PC-3 (cell line): ENCODE measurements around the gene FAM114A1. TPM values are rescaled to one million over a fixed set of nuclear protein-coding genes. Genes with fewer than 3 reads are reported as not detected.

ENCODE experiments used
- ATAC-seq: fragments of 200-7000 bp; cut with Tn5 transposase; 2 replicates; pipeline ENCODE4 v1.9.1; 2020; ENCODE audit warnings: mild to moderate bottlenecking, moderate library complexity
- BruUV-seq: library from RNA; stranded (reverse); fragments of 400-500 nt; replicated peaks from 2 replicates; lab custom pipeline; 2021; lab: Mats Ljungman, UMichigan
- CTCF ChIA-PET: fragments of 300-600 bp; sonication (Branson Sonifier 250); formaldehyde crosslinking; loops from one replicate; lab custom pipeline; 2022; ENCODE audit warnings: antibody characterized with exemption; lab: Charles Lee
- POLR2A ChIA-PET: fragments of 300-600 bp; sonication (Branson Sonifier 250); formaldehyde crosslinking; loops from one replicate; lab custom pipeline; 2022; ENCODE audit warnings: antibody characterized with exemption; ENCODE audit not compliant: unreplicated experiment; lab: Charles Lee
- DNase-seq: peaks from one replicate; pipeline ENCODE4 v3.0.0-alpha.2; 2015
- H2AFZ ChIP-seq: fragments of 300-600 bp; sonication (generic); 2 replicates; pipeline ENCODE4 v1.6.0; 2016; ENCODE audit warnings: antibody characterized with exemption, low read length
- H3F3A ChIP-seq: fragments of 300-600 bp; sonication (generic); one replicate; pipeline ENCODE4 v1.6.0; 2017; ENCODE audit warnings: antibody characterized with exemption, low read length, control low read depth, mild to moderate bottlenecking; ENCODE audit not compliant: unreplicated experiment
- H3K27ac ChIP-seq: fragments of 300-600 bp; sonication (generic); 2 replicates; pipeline ENCODE4 v1.5.1; 2016; ENCODE audit warnings: mild to moderate bottlenecking, low read length
- H3K27me3 ChIP-seq: fragments of 300-600 bp; sonication (generic); 2 replicates; pipeline ENCODE4 v1.6.1; 2016; ENCODE audit warnings: low read length, mixed read lengths
- H3K36me3 ChIP-seq: fragments of 300-600 bp; sonication (generic); 2 replicates; pipeline ENCODE4 v1.6.1; 2016; ENCODE audit warnings: low read depth, mixed run types, low read length, mixed read lengths
- H3K4me1 ChIP-seq: fragments of 300-600 bp; sonication (generic); 2 replicates; pipeline ENCODE4 v1.5.1; 2016; ENCODE audit warnings: low read length; ENCODE audit not compliant: insufficient read depth
- H3K4me2 ChIP-seq: fragments of 300-600 bp; sonication (generic); 2 replicates; pipeline ENCODE4 v1.6.0; 2016; ENCODE audit warnings: low read length
- H3K4me3 ChIP-seq: fragments of 300-600 bp; sonication (generic); 2 replicates; pipeline ENCODE4 v1.5.1; 2016; ENCODE audit warnings: mild to moderate bottlenecking, low read length, mixed read lengths
- H3K79me2 ChIP-seq: fragments of 300-600 bp; sonication (generic); 2 replicates; pipeline ENCODE4 v1.6.1; 2017; ENCODE audit warnings: low read length, mixed read lengths
- H3K9ac ChIP-seq: fragments of 300-600 bp; sonication (generic); 2 replicates; pipeline ENCODE4 v1.6.0; 2016; ENCODE audit warnings: mild to moderate bottlenecking, low read length
- H3K9me2 ChIP-seq: fragments of 300-600 bp; sonication (generic); replicated peaks from 2 replicates; pipeline ENCODE4 v1.6.1; 2016; ENCODE audit warnings: mixed run types, low read length, mixed read lengths
- H3K9me3 ChIP-seq: fragments of 300-600 bp; sonication (generic); 2 replicates; pipeline ENCODE4 v1.6.1; 2016; ENCODE audit warnings: low read length, mixed read lengths
- H4K20me1 ChIP-seq: fragments of 300-600 bp; sonication (generic); 2 replicates; pipeline ENCODE4 v1.6.1; 2016; ENCODE audit warnings: low read length, mixed read lengths
- CTCF ChIP-seq: fragments of 300-600 bp; sonication (generic); conservative IDR thresholded peaks from 2 replicates; pipeline ENCODE4 v1.5.1; 2017; ENCODE audit warnings: antibody characterized with exemption, low read depth, mild to moderate bottlenecking, low read length
- EZH2 ChIP-seq: fragments of 300-600 bp; sonication (generic); IDR thresholded peaks from one replicate; pipeline ENCODE4 v1.6.1; 2017; ENCODE audit warnings: antibody characterized with exemption, mild to moderate bottlenecking, low read length; ENCODE audit not compliant: unreplicated experiment
- EZH2phosphoT487 ChIP-seq: fragments of 300-600 bp; sonication (generic); IDR thresholded peaks from 2 replicates; pipeline ENCODE4 v1.6.1; 2018; ENCODE audit warnings: mild to moderate bottlenecking, antibody characterized with exemption, low read length, borderline replicate concordance
- intact Hi-C: fragments of 100-400 bp; cut with micrococcal nuclease; formaldehyde crosslinking; loops from 2 replicates; pipeline ENCODE4 v1.9.0; 2023
- total RNA-seq: library from RNA; depleted of rRNA; stranded (reverse); fragments of >200 nt; gene quantifications from 2 replicates; pipeline ENCODE4 v1.2.3, GENCODE V29; 2014

FAM114A1 gene
- total RNA-seq, 1 experiment from 2014 or later: 25.0 TPM

GRCh38 chr4:38928568-38928967, 61.0 kb downstream of the FAM114A1 start:
- BruUV-seq: no TSS peak
- ChIA-PET CTCF (no interaction called here), POLR2A (no interaction called here)
- intact Hi-C loops: no loop called here
- TF ChIP-seq EZH2phosphoT487 (no peak), CTCF (no peak), EZH2 (no peak)
- no peak overlapping the region for H3K9ac ChIP-seq
- H3K27ac ChIP-seq: no peak overlapping the region
- H3K9me2 ChIP-seq: no peaks in the 10 kb centered on the region
- H4K20me1 ChIP-seq: no peaks in the 10 kb centered on the region
- H3K36me3 ChIP-seq: no peaks in the 10 kb centered on the region
- H3K4me1 ChIP-seq: no peaks in the 10 kb centered on the region
- no peaks in the 10 kb centered on the region for H3K9me3 ChIP-seq
- H3K4me2 ChIP-seq: no peak overlapping the region
- no peak overlapping the region for H3K4me3 ChIP-seq
- no peaks in the 10 kb centered on the region for H3K79me2 ChIP-seq
- no peaks in the 10 kb centered on the region for H3K27me3 ChIP-seq
- DNase-seq: no peak
- no peaks in the 10 kb centered on the region for H3F3A ChIP-seq
- no peak overlapping the region for H2AFZ ChIP-seq
- no peak for ATAC-seq

GRCh38 chr4:38928974-38929373, 61.4 kb downstream of the FAM114A1 start:
- DNase-seq (no peak), ATAC-seq (no peak)
- Histone ChIP-seq H3K27me3 (no peaks in the 10 kb centered on the region), H3K4me3 (no peak overlapping the region), H3K27ac (no peak overlapping the region), H3K4me2 (no peak overlapping the region), H4K20me1 (no peaks in the 10 kb centered on the region), H3K36me3 (no peaks in the 10 kb centered on the region), H3K9ac (no peak overlapping the region), H3K79me2 (no peaks in the 10 kb centered on the region), H3K9me3 (no peaks in the 10 kb centered on the region), H3F3A (no peaks in the 10 kb centered on the region), H2AFZ (no peak overlapping the region), H3K4me1 (no peaks in the 10 kb centered on the region), H3K9me2 (no peaks in the 10 kb centered on the region)
- BruUV-seq: no TSS peak
- POLR2A ChIA-PET: no interaction called here
- intact Hi-C loops: no loop called here
- no peak for TF ChIP-seq EZH2
- no peak for TF ChIP-seq EZH2phosphoT487
- TF ChIP-seq CTCF: no peak
- CTCF ChIA-PET: no interaction called here

GRCh38 chr4:38930204-38930603, 62.6 kb downstream of the FAM114A1 start:
- Histone ChIP-seq H3K9me3 (no peaks in the 10 kb centered on the region), H3K9ac (no peak overlapping the region), H2AFZ (no peak overlapping the region), H3K27me3 (no peaks in the 10 kb centered on the region), H4K20me1 (no peaks in the 10 kb centered on the region), H3K4me3 (no peak overlapping the region), H3K4me1 (no peaks in the 10 kb centered on the region), H3F3A (no peaks in the 10 kb centered on the region), H3K27ac (no peak overlapping the region), H3K36me3 (no peaks in the 10 kb centered on the region), H3K4me2 (no peak overlapping the region), H3K9me2 (no peaks in the 10 kb centered on the region), H3K79me2 (no peaks in the 10 kb centered on the region)
- ChIA-PET CTCF (no interaction called here), POLR2A (no interaction called here)
- no peak for ATAC-seq
- TF ChIP-seq EZH2 (no peak), CTCF (no peak), EZH2phosphoT487 (no peak)
- DNase-seq: no peak
- intact Hi-C loops: no loop called here
- BruUV-seq: no TSS peak
